ENCODE measurements around the gene ABHD2.
"Not testable (repeated sequence)": the region's sequence is repeated elsewhere in the genome, so short reads cannot be mapped to it uniquely, and the experiment has no call there.

ABHD2 gene

DNA sequence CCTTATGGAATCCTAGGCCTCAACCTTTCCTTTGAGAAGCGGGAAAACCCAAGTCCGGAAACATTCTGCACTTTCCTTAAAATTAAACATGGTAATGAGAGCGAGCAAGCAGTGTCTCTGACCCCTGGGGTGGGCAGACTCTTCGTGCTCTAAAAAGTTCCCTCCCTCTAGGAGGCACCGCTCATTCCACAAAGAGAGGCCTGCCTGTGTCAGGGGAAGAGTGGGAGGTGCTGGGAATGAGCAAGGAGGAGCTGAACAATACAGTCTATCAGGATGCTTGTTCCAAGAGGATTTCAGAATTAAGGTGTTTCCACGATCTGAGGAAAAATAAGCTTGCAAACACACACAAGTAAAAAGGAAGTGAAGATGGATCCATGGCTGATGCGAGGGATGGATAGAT is 139.2 kb downstream of the ABHD2 start:
- no peak for DNase-seq (ENCODE audit: low read depth)

DNA sequence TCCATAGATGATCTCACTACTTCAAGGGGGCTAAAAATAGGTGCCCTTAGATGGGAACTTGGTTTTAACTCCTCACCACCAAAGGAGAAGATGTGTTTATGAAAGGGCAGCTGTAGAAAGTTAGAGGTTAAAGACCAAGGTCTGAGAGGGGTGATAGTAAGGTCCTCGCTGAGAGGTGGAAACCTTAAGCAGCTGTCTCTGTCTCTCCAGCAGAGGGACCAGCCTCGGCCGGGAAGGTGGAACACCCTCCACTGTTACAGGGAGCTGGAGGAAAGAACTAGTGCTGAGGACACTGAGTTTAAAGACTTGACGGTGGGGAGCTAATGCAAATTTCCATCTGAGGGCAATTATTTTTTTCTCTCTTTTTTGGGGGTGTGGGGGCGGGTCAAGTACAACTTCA is 142.0 kb downstream of the ABHD2 start:
- no peak for DNase-seq (ENCODE audit: low read depth)

DNA sequence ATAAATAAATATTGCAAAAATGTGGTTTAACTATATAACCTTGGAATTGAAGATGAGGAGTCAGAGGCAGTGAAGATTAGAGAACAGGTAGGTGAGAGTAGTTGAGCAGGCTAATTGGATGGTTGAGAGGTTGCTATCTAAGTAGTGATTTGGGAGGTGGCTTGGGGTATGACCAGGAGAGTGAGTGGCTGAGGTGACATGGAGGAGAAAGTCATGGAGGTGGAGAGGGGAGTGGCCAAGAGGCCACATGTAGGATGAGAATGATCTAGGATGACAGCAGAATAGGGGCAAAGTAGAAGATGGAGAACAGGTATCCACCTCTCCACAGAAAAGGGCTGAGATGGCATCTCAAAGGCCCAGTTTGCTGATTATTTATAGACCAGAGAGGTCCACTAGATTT is 143.6 kb downstream of the ABHD2 start:
- DNase-seq (ENCODE audit: low read depth) = no peak

DNA sequence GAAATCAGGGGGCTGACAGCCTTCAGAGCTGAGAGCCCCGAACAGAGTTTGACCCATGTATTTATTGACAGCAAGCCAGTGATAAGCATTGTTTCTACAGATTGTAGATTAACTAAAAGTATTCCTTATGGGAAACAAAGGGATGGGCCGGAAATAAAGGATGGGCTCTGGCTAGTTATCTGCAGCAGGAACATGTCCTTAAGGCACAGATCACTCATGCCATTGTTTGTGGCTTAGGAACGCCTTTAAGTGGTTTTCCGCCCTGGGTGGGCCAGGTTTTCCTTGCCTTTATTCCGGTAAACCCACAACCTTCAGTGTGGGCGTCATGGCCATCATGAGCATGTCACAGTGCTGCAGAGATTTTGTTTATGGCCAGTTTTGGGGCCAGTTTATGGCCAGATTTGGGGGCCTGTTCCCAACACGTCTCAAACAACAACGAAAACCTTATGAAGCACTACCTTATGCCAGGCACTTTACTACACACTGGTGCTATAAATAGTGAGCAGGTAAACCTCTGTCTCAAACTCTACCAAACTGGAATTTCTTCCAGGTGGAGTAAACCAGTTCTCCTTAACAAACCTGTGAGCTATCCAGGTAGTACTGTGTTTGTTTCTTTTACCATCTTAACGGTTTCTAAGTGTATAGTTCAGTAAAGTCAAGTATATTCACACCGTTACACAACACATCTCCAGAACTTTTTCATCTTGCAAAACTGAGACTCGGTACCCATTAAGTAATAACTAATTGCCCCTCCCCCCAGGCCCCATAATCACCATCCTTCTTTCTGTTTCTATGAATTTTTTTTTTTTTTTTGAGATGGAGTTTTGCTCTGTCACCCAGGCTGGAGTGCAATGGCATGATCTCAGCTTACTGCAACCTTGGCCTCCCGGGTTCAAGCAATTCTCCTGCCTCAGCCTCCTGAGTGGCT is 151.9 kb downstream of the ABHD2 start:
- DNase-seq (ENCODE audit: low read depth) = not testable (repeated sequence)

DNA sequence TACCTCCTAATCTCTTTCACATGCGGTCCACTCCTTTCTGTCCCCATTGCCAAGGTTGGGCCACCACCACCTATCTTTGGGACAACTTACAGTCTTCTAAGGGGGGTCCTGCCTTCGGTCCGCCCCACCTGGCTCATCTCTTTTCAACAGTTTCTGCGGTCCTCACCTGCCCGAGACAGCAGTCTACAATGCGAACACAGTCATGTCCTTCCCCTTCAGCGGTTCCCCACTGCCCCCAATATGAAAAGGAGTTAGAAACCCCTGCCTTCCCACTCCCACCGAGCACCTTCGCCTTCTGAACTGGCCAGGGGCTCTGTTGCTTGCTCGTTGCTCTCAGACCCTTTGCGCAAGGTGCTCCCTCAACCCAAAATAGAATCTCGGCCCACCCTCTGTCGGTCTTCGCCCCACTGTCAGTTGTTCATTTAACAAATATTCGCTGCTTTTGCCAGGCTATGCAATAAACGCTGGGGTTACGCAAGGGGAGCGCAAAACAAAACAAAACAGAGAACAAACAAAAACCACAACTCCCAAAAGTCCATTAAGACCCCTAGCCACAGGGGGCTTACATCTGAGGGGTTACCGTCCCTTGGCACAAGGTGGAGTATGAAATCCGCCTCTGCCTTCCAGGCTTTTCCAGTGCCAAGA is 154.9 kb downstream of the ABHD2 start:
- no peak for DNase-seq (ENCODE audit: low read depth)

DNA sequence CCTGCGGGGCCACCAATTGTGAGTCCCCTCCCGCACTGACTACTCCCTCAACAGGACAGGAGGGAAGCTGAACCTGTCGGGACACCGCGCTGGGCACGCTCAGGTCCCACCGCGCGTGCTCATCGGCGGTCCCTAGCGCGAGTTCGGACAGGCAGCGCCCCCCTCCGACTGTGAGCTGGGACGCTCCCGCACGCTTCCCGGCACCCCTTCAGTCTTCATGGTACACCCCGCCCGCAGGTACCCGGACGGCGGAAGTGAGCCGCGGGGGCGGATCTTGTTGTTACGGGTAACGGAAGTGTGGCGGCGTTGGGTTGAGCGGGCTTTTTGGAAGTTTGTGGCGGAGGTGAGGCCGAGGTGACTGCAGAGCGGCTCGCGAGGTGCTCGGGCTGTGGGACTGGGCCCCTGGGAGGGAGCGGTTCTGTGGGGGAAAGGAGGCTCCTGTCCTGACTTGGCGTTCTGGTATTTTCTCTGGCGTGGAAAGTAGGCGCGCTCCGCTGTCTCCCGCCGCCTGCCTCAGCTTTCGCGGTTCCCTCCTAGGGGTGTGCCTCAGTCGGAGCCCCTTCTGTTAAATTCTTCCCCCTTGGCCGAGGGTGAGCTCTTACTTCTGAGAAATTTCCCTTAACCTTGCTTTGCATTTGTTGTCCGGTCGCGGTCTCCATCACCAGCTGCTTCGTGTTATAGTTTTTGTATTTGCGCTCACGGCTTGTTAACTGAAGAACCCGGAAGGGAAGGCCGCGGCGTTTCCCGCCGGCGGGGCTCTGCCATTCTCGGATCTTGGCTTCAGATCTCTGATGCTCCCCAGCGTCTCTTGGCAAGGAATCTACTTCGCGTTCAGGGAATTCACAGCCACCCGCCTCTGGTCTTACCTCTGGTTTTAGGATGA is 155.7 kb downstream of the ABHD2 start, which contains the start of gene FANCI:
FANCI (plus strand) TSS at position 289 of the 883 bp plus-strand sequence. CDS start 3,669 bp downstream, outside the sequence.
- peak; percentile 95 for DNase-seq (ENCODE audit: low read depth)

DNA sequence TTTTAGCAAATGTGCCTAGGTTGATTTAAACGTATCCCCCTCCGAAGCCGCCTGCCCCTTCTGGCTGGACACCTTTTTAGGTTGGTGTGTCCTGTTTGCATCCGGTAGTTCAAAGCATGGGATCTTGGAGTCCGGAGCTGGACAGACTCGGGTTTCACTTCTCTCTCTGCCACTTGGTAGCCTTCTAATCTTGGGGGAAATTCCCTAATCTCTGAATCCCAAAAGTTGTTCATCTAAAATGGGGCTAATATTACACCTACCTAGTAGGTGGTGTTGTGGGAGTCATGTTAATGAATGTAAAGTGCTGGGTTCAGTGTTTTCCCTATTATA is 156.3 kb downstream of the ABHD2 start:
- DNase-seq (ENCODE audit: low read depth) = no peak

DNA sequence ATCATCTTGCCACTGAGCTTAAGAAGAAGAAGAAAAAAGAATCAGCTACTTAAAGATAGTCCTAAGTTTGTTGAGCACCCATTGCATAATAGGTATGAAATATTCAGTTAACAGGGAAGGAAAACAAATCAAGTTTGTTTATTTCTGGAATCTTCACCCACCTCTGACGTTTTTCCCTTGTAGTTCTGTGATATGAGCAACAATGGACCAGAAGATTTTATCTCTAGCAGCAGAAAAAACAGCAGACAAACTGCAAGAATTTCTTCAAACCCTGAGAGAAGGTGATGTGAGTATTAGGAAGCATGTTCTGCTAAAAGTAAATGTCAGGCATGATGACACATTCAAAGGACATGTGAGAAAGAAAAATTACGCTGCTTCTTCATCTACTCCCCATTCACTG is 159.2 kb downstream of the ABHD2 start:
- no peak for DNase-seq (ENCODE audit: low read depth)

DNA sequence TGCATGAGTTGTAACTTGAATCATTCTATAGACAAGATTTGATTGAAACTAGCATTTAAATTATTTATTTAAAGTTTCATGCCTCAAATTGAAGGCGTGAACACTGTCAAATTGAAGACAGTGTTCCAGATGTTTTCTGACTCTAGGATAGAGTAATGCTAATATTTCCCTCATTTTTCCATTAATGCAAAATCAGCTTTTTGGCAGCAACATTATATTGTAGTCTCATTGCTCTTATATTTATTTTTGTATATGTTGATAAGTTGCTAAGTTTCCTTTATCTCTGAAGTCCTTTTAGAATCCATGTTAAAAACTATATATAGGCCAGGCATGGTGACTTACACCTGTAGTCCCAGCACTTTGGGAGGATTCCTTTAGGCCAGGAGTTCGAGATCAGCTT is 160.3 kb downstream of the ABHD2 start:
- DNase-seq (ENCODE audit: low read depth) = no peak

DNA sequence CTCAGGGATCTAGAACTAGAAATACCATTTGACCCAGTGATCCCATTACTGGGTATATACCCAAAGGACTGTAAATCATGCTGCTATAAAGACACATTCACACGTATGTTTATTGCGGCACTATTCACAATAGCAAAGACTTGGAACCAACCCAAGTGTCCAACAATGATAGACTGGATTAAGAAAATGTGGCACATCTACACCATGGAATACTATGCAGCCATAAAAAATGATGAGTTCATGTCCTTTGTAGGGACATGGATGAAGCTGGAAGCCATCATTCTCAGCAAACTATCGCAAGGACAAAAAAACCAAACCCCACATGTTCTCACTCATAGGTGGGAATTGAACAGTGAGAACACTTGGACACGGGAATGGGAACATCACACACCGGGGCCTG is 161.9 kb downstream of the ABHD2 start:
- DNase-seq (ENCODE audit: low read depth) = not testable (repeated sequence)

Data from activated T-cell treated with anti-CD3 and anti-CD28 coated beads for 1 hour (primary cell).